H1 (cell line): ENCODE measurements around the gene PPM1L. TPM values are rescaled to one million over a fixed set of nuclear protein-coding genes. Genes with fewer than 3 reads are reported as not detected.

ENCODE experiments used
- CTCF ChIA-PET: fragments of 300-600 bp; sonication (Branson Sonifier 250); formaldehyde crosslinking; loops from one replicate; lab custom pipeline; 2021; ENCODE audit not compliant: partially characterized antibody; lab: Charles Lee
- POLR2A ChIA-PET: fragments of 300-600 bp; sonication (Branson Sonifier 250); formaldehyde crosslinking; loops from one replicate; lab custom pipeline; 2021; ENCODE audit warnings: inconsistent platforms; ENCODE audit not compliant: partially characterized antibody; lab: Charles Lee
- DNase-seq, 2 experiments: peaks; one replicate each; pipeline versions ENCODE4 v3.0.0 to v3.0.0-alpha.2; 2010 to 2022; ENCODE audit warnings: low spot score in 2 of 2, low read depth in 1 of 2, mixed read lengths in 1 of 2
- FAIRE-seq: peaks from 2 replicates; lab custom pipeline; 2011; peaks lifted over from hg19 to GRCh38; lab: Jason Lieb, UNC
- H2AFZ ChIP-seq: 2 replicates; pipeline ENCODE4 v1.8.1; 2012; ENCODE audit warnings: low read length, inconsistent platforms
- H2AK5ac ChIP-seq: 2 replicates; pipeline ENCODE4 v1.6.1; 2013; ENCODE audit warnings: low read depth, low read length
- H2BK120ac ChIP-seq: replicated peaks from 2 replicates; pipeline ENCODE3; 2013; ENCODE audit warnings: low read depth, low read length, inconsistent platforms
- H2BK12ac ChIP-seq: 2 replicates; pipeline ENCODE4 v1.6.1; 2013; ENCODE audit warnings: low read depth, low read length
- H2BK15ac ChIP-seq: 2 replicates; pipeline ENCODE4 v1.6.1; 2013; ENCODE audit warnings: low read length
- H2BK20ac ChIP-seq: 2 replicates; pipeline ENCODE4 v1.6.1; 2013; ENCODE audit warnings: low read length
- H2BK5ac ChIP-seq: 2 replicates; pipeline ENCODE4 v1.6.1; 2013; ENCODE audit warnings: low read depth, low read length
- H3K14ac ChIP-seq: 2 replicates; pipeline ENCODE4 v1.6.1; 2013; ENCODE audit warnings: inconsistent platforms; ENCODE audit not compliant: insufficient read length
- H3K18ac ChIP-seq: 2 replicates; pipeline ENCODE4 v1.6.1; 2013; ENCODE audit warnings: low read length; ENCODE audit errors: extremely low read depth
- H3K23ac ChIP-seq: 2 replicates; pipeline ENCODE4 v1.6.1; 2013; ENCODE audit warnings: inconsistent platforms; ENCODE audit not compliant: insufficient read length
- H3K23me2 ChIP-seq: 2 replicates; pipeline ENCODE4 v1.6.1; 2013; ENCODE audit warnings: low read depth, low read length
- H3K27ac ChIP-seq: 2 replicates; pipeline ENCODE4 v1.6.1; 2011; ENCODE audit warnings: low read depth, low read length, inconsistent platforms
- H3K27me3 ChIP-seq, 4 experiments: replicated peaks in 1 of 4; 1 replicate in 1 of 4; 2 replicates in 3 of 4; pipeline versions ENCODE4 v1.6.1 to v1.8.1; 2011 to 2013; ENCODE audit warnings: low read length in 3 of 4, mild to moderate bottlenecking in 3 of 4, inconsistent platforms in 2 of 4, mixed read lengths in 2 of 4, moderate library complexity in 1 of 4; ENCODE audit not compliant: control insufficient read depth in 3 of 4, insufficient read depth in 3 of 4; ENCODE audit errors: extremely low read depth in 1 of 4
- H3K36me3 ChIP-seq, 4 experiments: 2 replicates each; pipeline versions ENCODE4 v1.6.1 to v1.8.1; 2011 to 2013; ENCODE audit warnings: mild to moderate bottlenecking in 4 of 4, low read length in 3 of 4, moderate library complexity in 2 of 4, control low read depth in 1 of 4, inconsistent platforms in 1 of 4; ENCODE audit not compliant: insufficient read depth in 4 of 4, control insufficient read depth in 2 of 4
- H3K4ac ChIP-seq: replicated peaks from 2 replicates; pipeline ENCODE3; 2013; ENCODE audit warnings: low read length, low read depth, mixed read lengths, inconsistent platforms; ENCODE audit not compliant: insufficient read length
- H3K4me1 ChIP-seq, 4 experiments: replicated peaks in 1 of 4; 1 replicate in 1 of 4; 2 replicates in 3 of 4; pipeline versions ENCODE4 v1.6.1 to v1.8.1; 2011 to 2013; ENCODE audit warnings: low read length in 3 of 4, inconsistent platforms in 2 of 4, mixed read lengths in 1 of 4; ENCODE audit not compliant: insufficient read depth in 4 of 4, control insufficient read depth in 3 of 4
- H3K4me2 ChIP-seq, 2 experiments: 2 replicates each; pipeline versions ENCODE4 v1.6.1 to v1.8.1; 2011 to 2013; ENCODE audit warnings: low read depth in 2 of 2, low read length in 2 of 2, control low read depth in 1 of 2, inconsistent platforms in 1 of 2, mild to moderate bottlenecking in 1 of 2; ENCODE audit not compliant: insufficient read depth in 1 of 2
- H3K4me3 ChIP-seq, 4 experiments: fragments of 200-600, 300-600 bp in 1 of 4; sonication (generic), shearing (Covaris generic), sonication (Bioruptor Twin) in 1 of 4; 2 replicates each; pipeline versions ENCODE4 v1.5.1 to v1.8.1; 2011 to 2016; ENCODE audit warnings: low read length in 4 of 4, low read depth in 3 of 4, control low read depth in 2 of 4, inconsistent platforms in 2 of 4, mild to moderate bottlenecking in 2 of 4, mixed read lengths in 1 of 4, moderate library complexity in 1 of 4; ENCODE audit not compliant: insufficient read depth in 2 of 4; ENCODE audit errors: extremely low read depth in 1 of 4
- H3K56ac ChIP-seq: replicated peaks from 2 replicates; pipeline ENCODE3; 2013; ENCODE audit warnings: low read depth, mild to moderate bottlenecking, mixed read lengths, low read length, inconsistent platforms; ENCODE audit not compliant: insufficient read length
- H3K79me1 ChIP-seq: 2 replicates; pipeline ENCODE4 v1.6.1; 2013; ENCODE audit warnings: low read depth, low read length, control low read depth
- H3K79me2 ChIP-seq, 2 experiments: 2 replicates each; pipeline versions ENCODE4 v1.6.1 to v1.8.1; 2012 to 2013; ENCODE audit warnings: low read length in 2 of 2, mild to moderate bottlenecking in 2 of 2, inconsistent platforms in 1 of 2; ENCODE audit not compliant: insufficient read depth in 2 of 2, control insufficient read depth in 1 of 2
- H3K9ac ChIP-seq, 4 experiments: replicated peaks in 1 of 4; 1 replicate in 1 of 4; 2 replicates in 3 of 4; pipeline versions ENCODE4 v1.6.1 to v1.8.1; 2011 to 2013; ENCODE audit warnings: low read depth in 3 of 4, low read length in 3 of 4, control low read depth in 2 of 4, mild to moderate bottlenecking in 2 of 4, moderate library complexity in 2 of 4, inconsistent platforms in 1 of 4; ENCODE audit errors: extremely low read depth in 1 of 4
- H3K9me3 ChIP-seq, 2 experiments: 2 replicates each; pipeline versions ENCODE4 v1.6.1 to v1.8.1; 2012 to 2013; ENCODE audit warnings: mild to moderate bottlenecking in 2 of 2, moderate library complexity in 2 of 2, control low read depth in 1 of 2, inconsistent platforms in 1 of 2, low read depth in 1 of 2, low read length in 1 of 2, mixed read lengths in 1 of 2; ENCODE audit not compliant: insufficient read depth in 2 of 2
- H4K20me1 ChIP-seq, 2 experiments: replicated peaks in 1 of 2; 2 replicates each; pipeline versions ENCODE3 to v1.8.1; 2011 to 2013; ENCODE audit warnings: inconsistent platforms in 2 of 2, low read length in 2 of 2, mild to moderate bottlenecking in 1 of 2; ENCODE audit not compliant: insufficient read depth in 2 of 2, control insufficient read depth in 1 of 2
- H4K5ac ChIP-seq: 2 replicates; pipeline ENCODE4 v1.6.1; 2013; ENCODE audit warnings: low read length, low read depth, mixed read lengths, inconsistent platforms; ENCODE audit not compliant: insufficient read length
- H4K8ac ChIP-seq: 2 replicates; pipeline ENCODE4 v1.8.0; 2013; ENCODE audit warnings: mild to moderate bottlenecking, moderate library complexity, low read length, inconsistent platforms; ENCODE audit not compliant: insufficient read depth; ENCODE audit errors: extremely low read depth
- H4K91ac ChIP-seq: replicated peaks from 2 replicates; pipeline ENCODE3; 2013; ENCODE audit warnings: low read length, mixed read lengths, inconsistent platforms; ENCODE audit not compliant: insufficient read length
- WGBS, 2 experiments: shearing (Covaris generic) in 1 of 2; methylation state at CpG; one replicate each; pipeline versions ENCODE4 v1.1.6 to v1.1.7; 2013 to 2015; ENCODE audit warnings: low lambda C conversion rate in 2 of 2, mixed read lengths in 2 of 2, inconsistent platforms in 1 of 2, low coverage in 1 of 2, missing lambda C conversion rate in 1 of 2; ENCODE audit not compliant: insufficient replicate concordance in 2 of 2, insufficient coverage in 1 of 2, insufficient read length in 1 of 2; ENCODE audit errors: extremely low coverage in 1 of 2, missing lambda C conversion rate in 1 of 2; 5-methylcytosine and 5-hydroxymethylcytosine counted together
- polyA plus RNA-seq, 7 experiments: library from polyadenylated mRNA; depleted of rRNA in 3 of 7; stranded (reverse) in 5 of 7; unstranded in 2 of 7; fragments of >200 nt in 5 of 7; fragments of 200-250 nt in 2 of 7; gene quantifications; 1 replicate in 5 of 7; 2 replicates in 1 of 7; 4 replicates in 1 of 7; pipeline versions ENCODE4 v1.2.1 to v1.2.3, GENCODE V29; 2011 to 2013; ENCODE audit warnings: missing spikeins in 2 of 7, mixed read lengths in 2 of 7
- total RNA-seq: library from RNA; stranded (reverse); fragmentation: NEBNext Ultra II Directional; extraction: Animal tissue kit (Norgen Biotek cat#: 25700); gene quantifications from 2 replicates; pipeline ENCODE4 v1.2.1, GENCODE V29; 2021
- TF ChIP-seq, protein P1 (sequence below): fragments of 300-600 bp; sonication (generic); IDR thresholded peaks from 2 replicates; pipeline ENCODE4 v1.7.1; 2012; ENCODE audit warnings: low read length, moderate library complexity, mild to moderate bottlenecking, inconsistent platforms; ENCODE audit not compliant: insufficient replicate concordance

Gene PPM1L
- total and polyA plus RNA-seq, 2 of the 8 experiments (the other 6 are each of a cell fraction or from before 2014, with no cell fraction given), result 2.8 to 18.1 TPM

DNA sequence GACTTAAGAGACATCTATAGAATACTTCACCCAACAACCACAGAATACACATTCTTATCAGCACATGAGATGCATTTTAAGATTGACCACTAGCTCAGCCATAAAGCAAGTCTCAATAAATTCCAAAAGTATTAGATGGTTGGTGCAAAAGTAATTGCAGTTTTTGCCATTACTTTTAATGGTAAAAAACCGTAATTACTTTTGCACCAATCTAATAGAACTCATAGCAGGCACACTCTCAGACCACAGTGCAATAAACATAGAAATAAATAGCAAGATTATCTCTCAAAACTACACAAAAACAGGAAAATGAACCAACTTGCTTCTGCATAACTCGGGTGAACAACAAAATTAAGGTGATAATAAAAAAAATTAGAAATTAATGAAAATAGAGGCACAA, 33.7 kb upstream of the PPM1L start:
- Histone ChIP-seq H3K79me1 (no peaks in the 10 kb centered on the region), H2AK5ac (no peak overlapping the region), H4K20me1 (no peaks in the 10 kb centered on the region), H3K27me3 (no peaks in the 10 kb centered on the region), H2BK120ac (no peak overlapping the region), H3K27ac (no peak overlapping the region), H3K4me2 (no peak overlapping the region), H2BK5ac (no peak overlapping the region), H4K91ac (no peak overlapping the region), H3K79me2 (no peaks in the 10 kb centered on the region), H3K4ac (no peak overlapping the region), H3K4me3 (no peak overlapping the region), H3K9ac (no peak overlapping the region), H3K14ac (no peak overlapping the region), H2BK15ac (no peak overlapping the region), H3K23ac (no peak overlapping the region), H3K18ac (no peak overlapping the region), H3K56ac (no peak overlapping the region), H2BK20ac (no peak overlapping the region), H3K9me3 (no peaks in the 10 kb centered on the region), H3K23me2 (no peaks in the 10 kb centered on the region), H3K4me1 (no peaks in the 10 kb centered on the region), H4K8ac (no peak overlapping the region), H2AFZ (no peak overlapping the region), H2BK12ac (no peak overlapping the region), H3K36me3 (no peaks in the 10 kb centered on the region), H4K5ac (no peak overlapping the region)
- WGBS, 2 experiments, result 85% methylated on average over 2 of the region's 2 CpGs; no CpG with 5 or more reads in 1 of the 2 experiments
- ChIA-PET CTCF (no interaction called here), POLR2A (no interaction called here)
- FAIRE-seq (no peak), DNase-seq (no peak)
- TF ChIP-seq, protein P1, sequence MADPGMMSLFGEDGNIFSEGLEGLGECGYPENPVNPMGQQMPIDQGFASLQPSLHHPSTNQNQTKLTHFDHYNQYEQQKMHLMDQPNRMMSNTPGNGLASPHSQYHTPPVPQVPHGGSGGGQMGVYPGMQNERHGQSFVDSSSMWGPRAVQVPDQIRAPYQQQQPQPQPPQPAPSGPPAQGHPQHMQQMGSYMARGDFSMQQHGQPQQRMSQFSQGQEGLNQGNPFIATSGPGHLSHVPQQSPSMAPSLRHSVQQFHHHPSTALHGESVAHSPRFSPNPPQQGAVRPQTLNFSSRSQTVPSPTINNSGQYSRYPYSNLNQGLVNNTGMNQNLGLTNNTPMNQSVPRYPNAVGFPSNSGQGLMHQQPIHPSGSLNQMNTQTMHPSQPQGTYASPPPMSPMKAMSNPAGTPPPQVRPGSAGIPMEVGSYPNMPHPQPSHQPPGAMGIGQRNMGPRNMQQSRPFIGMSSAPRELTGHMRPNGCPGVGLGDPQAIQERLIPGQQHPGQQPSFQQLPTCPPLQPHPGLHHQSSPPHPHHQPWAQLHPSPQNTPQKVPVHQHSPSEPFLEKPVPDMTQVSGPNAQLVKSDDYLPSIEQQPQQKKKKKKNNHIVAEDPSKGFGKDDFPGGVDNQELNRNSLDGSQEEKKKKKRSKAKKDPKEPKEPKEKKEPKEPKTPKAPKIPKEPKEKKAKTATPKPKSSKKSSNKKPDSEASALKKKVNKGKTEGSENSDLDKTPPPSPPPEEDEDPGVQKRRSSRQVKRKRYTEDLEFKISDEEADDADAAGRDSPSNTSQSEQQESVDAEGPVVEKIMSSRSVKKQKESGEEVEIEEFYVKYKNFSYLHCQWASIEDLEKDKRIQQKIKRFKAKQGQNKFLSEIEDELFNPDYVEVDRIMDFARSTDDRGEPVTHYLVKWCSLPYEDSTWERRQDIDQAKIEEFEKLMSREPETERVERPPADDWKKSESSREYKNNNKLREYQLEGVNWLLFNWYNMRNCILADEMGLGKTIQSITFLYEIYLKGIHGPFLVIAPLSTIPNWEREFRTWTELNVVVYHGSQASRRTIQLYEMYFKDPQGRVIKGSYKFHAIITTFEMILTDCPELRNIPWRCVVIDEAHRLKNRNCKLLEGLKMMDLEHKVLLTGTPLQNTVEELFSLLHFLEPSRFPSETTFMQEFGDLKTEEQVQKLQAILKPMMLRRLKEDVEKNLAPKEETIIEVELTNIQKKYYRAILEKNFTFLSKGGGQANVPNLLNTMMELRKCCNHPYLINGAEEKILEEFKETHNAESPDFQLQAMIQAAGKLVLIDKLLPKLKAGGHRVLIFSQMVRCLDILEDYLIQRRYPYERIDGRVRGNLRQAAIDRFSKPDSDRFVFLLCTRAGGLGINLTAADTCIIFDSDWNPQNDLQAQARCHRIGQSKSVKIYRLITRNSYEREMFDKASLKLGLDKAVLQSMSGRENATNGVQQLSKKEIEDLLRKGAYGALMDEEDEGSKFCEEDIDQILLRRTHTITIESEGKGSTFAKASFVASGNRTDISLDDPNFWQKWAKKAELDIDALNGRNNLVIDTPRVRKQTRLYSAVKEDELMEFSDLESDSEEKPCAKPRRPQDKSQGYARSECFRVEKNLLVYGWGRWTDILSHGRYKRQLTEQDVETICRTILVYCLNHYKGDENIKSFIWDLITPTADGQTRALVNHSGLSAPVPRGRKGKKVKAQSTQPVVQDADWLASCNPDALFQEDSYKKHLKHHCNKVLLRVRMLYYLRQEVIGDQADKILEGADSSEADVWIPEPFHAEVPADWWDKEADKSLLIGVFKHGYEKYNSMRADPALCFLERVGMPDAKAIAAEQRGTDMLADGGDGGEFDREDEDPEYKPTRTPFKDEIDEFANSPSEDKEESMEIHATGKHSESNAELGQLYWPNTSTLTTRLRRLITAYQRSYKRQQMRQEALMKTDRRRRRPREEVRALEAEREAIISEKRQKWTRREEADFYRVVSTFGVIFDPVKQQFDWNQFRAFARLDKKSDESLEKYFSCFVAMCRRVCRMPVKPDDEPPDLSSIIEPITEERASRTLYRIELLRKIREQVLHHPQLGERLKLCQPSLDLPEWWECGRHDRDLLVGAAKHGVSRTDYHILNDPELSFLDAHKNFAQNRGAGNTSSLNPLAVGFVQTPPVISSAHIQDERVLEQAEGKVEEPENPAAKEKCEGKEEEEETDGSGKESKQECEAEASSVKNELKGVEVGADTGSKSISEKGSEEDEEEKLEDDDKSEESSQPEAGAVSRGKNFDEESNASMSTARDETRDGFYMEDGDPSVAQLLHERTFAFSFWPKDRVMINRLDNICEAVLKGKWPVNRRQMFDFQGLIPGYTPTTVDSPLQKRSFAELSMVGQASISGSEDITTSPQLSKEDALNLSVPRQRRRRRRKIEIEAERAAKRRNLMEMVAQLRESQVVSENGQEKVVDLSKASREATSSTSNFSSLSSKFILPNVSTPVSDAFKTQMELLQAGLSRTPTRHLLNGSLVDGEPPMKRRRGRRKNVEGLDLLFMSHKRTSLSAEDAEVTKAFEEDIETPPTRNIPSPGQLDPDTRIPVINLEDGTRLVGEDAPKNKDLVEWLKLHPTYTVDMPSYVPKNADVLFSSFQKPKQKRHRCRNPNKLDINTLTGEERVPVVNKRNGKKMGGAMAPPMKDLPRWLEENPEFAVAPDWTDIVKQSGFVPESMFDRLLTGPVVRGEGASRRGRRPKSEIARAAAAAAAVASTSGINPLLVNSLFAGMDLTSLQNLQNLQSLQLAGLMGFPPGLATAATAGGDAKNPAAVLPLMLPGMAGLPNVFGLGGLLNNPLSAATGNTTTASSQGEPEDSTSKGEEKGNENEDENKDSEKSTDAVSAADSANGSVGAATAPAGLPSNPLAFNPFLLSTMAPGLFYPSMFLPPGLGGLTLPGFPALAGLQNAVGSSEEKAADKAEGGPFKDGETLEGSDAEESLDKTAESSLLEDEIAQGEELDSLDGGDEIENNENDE, result no peak
